Measurements from ENCODE around the gene RAPH1.
"Not testable (repeated sequence)": the region's sequence is repeated elsewhere in the genome, so short reads cannot be mapped to it uniquely, and the experiment has no call there.

Gene RAPH1

DNA sequence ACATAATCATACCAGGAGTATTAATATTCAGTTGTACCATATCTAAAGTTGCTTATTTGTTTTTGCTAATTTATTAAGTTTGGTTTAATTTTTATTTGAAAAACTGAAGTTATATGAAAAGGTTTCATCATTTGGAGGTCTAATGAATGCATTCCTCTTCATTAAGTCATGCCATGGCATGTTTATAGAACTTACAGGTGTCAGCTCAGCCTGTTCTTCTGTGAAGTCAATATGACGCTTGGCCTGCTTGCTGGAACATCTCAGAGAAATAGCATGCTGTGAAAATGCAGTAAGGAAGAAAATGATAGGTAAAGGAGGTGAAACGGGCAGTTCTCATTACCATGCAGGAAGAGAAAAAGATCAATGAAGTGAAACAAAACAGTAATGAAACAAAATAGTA, 58.2 kb downstream of the RAPH1 start:
- no peak for DNase-seq

DNA sequence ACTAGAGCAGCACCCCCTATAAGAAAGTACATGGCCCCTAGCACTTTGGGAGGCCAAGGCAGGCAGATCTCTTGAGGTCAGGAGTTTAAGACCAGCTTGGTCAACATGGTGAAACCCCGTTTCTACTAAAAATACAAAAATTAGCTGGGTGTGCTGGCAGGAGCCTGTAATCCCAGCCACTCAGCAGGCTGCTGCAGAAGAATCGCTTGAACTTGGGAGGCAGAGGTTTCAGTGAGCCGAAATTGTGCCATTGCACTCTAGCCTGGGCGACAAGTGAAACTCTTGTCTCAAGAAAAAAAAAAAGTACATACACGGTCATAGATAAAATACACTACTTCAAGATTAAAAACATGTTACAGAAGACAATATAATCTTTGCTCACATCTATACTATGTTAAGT, 63.8 kb downstream of the RAPH1 start:
- DNase-seq: no peak

DNA sequence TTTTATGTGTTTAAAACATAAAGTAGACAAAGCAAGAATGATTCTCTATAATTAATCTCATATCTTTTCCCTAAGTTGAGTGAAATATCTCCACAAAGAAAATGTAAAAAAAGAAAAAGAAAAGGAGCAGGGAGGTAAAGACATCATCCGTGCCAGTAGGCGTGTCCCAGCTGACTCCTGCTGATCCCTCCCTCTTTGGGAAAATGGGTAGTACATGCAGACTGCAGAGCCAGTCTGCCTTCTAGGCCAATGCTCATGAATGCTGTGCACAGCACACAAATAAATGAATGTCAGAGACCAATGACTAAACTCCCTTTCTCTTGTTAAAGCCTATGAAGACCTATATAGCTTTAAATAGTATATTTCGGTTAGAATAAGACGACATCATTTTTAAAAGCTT, 64.7 kb downstream of the RAPH1 start:
- no peak for DNase-seq

DNA sequence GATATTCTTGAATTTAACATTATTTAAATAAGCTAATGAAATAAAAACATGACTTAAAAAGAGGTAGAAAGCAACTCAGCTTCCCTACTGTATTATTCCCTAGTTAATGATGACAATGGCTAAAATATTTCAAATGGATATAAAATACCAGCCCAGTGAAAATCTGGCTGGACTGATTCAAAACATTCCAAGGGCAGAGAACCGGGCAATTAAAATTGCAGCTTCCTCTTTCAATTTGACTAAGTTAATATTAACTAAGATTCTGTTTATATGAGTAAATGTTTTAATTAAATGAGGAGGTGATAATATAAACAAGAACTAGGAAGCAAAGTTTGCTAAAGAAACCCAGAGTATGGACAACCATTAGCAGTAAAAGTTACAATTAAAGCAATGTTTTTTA, 65.6 kb downstream of the RAPH1 start:
- no peak for DNase-seq

DNA sequence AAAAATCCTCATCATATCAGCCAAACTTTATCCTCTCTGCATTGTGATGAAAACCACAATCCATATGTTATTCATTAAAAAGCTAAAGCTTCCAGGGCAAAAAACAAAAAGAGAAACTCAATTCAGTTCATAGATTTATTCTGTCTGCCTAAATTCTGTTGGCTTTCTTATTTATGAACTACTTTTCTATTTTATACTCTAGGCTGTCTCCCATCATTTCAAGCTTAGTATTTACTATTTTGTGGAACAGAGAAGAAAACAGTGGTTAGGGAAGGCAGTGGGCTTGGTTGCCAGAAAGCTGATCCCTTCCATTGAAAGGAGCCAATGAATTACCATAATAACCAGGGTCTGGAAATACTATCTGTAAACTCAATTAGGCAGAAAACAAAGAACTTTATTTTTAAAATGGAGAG, 71.8 kb downstream of the RAPH1 start:
- no peak for DNase-seq

DNA sequence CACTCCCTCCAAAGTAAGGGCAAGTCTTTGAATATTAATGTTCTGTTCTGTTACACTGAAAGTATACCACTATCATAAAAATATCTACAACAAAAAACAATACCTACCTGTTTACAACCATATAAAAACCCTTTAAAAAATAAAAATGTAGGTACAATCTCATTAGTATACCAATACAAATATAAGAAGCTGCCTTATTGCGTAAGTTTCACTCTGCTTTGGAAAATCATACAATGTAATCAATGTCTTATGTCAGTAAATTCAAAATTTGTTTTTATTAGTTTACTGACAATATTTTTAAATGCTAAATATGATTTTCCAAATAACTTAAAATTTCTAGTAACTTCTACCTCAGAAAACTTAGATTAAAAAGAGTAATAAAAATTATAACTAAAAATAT, 72.8 kb downstream of the RAPH1 start:
- no peak for DNase-seq

DNA sequence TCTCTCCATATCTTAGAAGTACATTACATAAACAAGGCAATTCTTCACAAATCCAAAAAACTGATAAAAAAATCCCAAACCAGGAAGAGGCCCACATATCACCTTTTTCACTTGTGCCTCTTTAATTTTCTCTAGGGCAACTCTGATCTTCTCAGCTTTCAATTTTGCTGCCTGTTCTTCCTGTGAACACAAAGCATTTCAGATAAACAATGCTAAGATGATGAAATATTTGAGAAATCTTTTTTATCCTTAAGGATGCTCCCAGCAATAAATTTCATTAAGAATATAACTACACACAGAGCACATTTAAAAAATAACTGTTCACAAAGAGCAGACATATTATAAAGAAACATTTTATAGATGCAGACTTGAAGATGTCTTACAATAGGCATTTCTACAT, 73.4 kb downstream of the RAPH1 start:
- no peak for DNase-seq

DNA sequence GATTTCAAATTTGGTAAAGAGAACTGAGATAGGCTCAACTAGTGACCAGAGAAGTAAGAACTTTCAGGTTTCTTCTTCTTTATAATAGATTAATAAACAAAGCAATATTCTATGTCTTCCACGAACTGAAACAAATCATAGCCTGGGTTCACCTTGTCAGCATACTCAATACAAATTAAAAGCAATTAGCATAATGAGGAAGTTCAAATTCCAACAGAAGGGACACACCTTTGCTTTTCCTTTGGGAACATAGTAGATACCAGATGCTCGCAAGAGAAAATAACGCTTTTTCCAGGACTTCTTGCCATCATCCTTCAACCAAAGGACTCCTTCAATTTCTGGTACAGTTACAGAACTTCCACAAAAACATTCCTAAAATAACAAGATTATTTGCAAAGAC, 79.9 kb downstream of the RAPH1 start:
- no peak for DNase-seq

DNA sequence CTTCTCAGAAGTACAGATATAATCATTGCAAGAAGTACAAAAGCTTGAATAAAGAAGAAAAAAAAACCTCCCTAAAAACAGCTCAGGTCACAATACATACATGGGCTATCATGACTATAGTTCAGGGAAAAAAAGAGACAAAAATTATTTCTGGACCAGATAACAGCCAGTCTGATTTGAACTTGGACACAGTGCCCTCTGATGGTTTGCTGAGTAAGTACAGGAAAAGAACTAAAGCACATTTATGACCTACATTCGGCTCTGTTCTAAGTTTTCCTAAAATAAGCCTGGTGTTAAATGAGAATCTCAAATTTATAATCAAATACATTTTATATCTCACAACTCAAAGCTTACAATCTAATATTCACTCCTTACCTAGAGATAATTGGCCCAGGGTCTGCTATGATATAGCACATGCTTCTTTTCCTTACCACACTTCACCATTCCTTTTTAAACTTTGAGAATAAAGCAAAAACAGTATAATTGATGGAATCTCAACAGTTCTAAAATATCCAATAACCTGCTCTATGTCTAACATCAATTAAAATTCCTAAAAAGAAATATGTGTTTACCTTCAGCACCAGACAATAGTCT, 81.1 kb downstream of the RAPH1 start:
- DNase-seq: no peak

DNA sequence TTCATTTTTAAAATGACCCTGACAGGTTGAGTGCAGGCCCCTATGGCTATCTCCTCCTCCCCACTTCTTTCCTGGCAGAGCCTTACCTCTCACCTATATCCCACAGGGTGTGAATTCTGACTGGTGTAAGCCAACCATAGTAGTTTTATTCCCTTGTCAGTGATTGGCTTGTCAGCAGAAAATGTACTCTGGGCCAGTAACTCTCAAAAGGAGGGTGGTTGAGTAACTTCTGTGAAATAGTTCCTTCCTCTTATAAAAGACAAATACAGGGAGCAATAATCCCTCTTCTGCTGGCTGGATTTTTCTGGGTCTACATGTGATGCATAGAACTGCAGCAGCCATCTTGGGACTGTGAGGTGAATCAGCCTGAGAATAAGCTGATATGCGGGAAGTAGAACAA, 83.4 kb downstream of the RAPH1 start:
- DNase-seq: no peak

DNA sequence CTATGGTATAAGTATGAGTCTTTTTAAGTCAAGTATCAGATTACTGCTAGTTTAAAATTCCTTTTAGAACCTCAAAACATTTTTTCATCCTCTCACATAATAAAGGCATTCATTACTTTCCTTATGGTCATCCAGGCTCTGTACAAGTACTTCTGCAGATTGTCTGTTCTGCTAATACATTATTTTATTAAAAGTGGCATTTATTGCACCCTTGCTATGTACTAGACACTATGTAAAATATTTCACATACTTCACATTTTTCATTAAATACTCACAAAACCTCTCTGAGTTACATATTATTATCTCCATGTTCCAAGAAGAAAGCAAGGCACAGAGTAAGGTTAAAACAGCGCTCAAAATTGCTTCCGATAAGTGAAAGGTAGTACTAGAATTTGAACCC, 84.1 kb downstream of the RAPH1 start:
- no peak for DNase-seq

DNA sequence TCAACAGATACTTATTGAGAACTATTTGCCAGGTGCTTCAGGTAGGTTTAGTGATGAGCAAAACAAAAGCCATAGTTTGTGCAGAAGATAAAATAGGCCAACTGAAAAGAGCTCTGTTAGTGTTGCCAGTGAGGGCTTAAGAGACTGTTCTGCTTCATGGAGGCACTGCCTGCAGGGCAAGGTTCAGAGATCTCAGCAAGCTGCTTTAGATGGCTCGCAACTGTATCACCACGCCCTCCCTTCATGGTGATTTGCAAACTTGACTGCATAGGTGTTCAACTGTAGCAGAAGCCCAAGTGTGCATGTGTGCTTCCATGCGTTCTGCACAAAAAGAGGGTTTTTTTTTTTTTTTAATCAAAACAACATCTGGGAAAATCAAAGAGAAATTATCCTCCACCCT, 84.5 kb downstream of the RAPH1 start:
- no peak for DNase-seq

DNA sequence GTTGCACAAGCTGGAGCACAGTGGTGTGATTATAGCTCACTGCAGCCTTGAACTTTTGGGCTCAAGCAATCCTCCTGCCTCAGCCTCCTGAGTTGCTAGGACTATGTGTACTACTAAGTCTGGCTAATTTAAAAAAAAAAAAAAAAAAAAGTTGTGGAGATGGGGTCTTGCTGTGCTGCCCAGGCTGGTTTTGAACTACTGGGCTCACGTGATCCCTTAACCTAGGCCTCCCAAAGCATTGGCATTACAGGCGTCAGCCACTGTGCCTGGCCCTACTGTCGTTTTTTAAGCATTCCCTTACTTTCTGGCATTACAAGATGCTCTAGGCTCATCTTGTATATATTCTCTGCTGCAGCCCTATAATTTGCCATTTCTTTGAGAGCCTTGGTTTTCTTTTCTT, 88.3 kb downstream of the RAPH1 start:
- no peak for DNase-seq

DNA sequence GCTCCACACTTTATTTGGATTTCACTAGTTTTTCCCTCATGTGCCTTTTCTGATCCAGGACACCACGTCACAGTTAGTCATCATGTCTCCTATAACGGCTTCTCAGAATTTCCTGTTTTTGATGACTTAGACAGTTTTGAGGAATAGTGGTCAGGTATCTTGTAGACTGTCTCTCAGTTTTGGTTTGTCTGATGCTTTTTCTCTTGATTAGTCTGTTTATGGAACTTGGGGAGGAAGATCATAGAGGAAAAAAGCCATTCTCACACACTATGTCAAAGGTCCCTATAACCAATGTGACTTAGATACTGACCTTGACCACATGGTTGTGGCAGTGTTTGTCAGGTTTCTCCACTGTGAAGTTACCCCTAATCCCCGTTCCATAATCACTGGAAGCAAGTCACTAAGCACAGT, 89.0 kb downstream of the RAPH1 start:
- DNase-seq: no peak

DNA sequence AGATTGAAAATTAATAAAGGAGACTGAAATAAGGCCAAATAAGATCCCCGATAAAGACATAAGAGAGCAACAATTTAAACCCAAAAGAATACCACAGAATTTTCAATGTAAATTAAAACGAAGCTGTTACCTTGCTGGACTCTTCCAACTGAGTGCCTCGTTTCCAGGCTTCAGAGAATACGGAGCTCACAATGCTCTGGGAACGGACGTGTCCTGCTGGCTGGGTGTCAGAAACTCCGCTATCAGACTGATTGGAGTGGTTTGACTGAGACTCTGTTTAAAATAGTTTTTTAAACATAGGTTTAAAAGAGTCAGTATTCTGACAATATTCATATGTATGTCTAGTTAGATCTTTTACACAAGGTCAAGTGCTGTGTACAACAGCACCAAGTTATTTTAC, 90.4 kb downstream of the RAPH1 start:
- DNase-seq: no peak

DNA sequence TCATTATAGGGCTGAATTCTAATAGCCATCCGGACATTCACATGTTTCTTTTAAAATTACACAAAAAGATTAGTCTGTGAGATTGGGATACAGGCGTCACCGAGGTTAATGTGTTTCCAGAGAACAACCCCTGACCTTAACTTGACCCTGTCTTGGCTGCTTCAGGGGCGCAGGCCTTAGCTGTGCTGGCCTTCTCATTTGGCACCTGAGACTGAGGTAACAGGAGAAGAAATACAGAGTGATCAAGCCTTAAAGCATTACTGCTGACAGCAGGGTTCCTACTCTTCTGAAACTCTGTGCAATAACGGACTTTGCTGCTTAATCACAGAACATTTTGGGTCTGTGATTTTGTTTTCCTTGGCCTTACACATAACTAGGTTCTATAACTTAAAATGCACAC, 92.6 kb downstream of the RAPH1 start:
- DNase-seq: no peak

DNA sequence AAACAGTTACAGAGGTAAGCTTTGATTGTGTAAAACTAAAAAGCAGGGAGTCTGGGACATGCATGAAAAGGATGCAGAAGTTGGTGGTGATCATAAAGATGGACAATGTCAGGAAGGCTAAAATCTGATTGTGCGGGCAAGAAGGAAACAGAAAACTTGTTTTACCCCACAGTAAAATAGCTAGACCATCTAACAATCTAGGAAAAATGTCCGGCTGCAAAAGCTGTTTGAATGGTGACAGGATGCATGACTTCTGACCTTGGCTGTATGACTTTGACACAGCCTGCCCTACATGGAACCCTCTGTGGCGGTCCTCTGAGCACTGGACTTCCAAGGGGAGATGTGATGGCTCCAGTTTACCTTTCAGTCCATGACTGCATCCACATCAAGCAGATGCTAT, 93.6 kb downstream of the RAPH1 start:
- DNase-seq: no peak

DNA sequence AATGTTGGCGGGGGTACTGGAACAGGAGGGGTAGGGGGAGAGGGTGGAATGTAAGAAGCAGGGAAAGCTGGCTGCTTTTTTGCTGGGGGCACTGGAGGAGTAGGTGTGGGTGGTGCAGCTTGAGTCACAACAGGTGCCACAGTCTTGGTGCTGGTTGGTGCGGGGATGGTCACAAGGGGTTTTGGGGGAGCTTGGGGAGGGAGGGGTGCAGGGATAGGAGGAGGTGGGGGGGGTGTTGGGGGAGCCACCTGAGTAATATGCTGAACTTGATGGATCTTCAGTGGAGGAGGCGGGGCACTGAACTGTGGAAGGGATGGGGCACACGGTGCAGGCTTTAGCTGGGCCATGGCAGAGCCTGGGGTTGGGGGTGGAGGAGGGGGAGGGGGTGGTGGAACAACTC, 94.4 kb downstream of the RAPH1 start:
- no peak for DNase-seq

DNA sequence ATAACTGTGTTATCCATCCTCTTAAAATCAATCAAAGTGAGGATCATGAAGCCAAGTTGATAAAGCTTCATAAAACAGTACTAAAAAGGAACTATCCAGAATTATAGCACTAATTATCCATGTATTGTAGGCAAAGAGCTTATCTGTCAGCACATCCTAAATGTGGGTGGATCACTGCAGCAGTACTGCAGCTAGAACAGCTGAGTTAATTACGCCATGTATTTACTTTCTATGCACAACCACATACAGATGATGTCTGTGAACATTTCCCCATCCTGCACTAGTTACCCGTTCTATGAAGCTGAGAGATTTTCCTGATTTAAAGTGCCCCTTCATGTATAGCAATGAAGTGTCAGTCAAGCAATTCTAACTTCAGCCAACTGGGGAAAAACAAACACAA, 96.6 kb downstream of the RAPH1 start:
- no peak for DNase-seq

DNA sequence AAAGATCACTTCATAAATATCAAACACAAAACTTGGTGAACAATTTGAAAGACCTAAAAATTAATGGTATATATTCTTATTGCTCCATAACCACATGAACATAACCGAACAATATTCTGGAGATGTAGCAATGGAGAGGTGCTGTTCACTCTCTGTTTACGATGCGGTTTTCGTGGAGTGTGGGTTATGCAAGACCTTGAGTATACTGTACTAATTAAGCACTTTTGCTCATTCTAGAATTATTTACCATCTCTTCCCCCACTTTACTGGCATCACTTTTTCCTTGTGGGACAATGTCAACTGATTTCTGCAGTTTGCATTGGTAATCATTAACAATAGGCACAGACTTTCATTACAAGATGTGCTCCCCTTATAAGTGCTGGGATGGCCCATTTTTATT, 97.6 kb downstream of the RAPH1 start:
- no peak for DNase-seq

DNA sequence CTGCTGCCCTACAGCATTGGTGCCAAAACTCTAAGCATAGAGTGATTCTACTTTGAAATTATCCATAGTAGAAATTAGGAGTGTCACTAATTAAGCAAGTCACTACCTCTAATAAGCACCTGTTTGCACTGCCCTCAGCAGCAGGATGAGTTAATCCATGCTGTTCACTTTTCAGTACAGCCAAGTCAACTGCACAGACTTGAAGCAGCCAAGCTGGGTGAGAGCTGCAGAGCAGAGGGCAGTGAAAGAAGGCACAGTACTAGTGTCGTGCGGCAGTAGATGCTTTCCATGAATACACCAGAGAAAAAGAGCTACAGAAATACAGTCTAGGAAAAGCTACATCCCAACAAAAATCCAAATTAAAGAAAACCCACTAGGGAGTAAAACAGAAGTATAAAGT, 98.6 kb downstream of the RAPH1 start:
- no peak for DNase-seq

DNA sequence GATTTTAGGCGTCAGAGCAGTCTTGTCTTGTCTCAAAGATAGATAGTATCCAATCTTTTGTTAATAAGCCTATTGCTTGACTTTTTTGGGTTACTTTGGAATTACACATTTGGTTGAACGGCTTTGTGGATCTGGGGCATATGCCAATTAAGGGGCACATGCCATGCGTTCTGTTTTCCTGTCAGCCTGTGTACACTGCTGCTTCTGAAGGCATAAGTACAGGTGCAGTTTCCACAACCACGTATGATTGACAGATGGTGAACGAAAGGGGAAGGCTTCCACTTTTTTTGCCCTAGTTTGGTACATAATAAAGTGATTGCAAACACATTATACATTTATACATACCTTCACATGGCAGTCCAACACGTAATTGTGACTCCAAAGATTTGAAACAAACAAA, 102.3 kb downstream of the RAPH1 start:
- no peak for DNase-seq

DNA sequence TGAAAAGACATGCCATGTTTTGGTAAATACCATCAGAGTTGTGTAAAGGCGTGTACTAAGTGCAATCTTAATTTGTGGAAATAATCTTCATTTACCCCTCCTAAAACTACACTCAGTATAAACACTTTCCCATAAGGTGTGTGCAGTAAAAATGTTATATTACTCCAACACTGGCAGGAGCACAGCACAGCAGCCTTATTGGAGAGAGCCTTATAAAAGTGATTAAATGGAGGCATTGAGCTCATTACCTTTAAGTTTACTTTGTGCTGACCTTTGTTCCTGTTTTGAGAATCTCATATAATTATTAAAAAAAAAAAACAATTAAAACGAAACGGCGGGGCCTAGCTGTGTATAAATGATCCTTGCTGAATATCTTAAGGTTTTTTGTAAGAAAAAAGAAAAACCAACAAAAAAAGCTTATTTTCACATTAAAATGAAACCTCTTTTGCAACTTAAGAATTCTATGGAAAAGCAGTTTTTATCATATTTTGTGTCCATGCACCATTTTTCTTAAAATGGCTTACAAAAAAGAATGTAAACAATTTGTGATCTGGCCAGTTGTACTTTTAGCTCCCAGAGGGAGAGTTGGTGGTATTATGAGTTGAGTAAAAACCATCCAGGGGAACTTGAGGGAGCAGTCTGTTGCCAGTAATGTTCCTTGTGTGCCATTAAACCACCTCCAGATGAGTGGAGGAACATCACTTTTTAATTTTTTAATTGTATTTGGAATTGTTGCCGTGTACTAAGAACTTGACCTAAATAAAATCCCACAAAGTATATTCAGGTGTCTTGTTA, 103.5 kb downstream of the RAPH1 start:
- DNase-seq: no peak

DNA sequence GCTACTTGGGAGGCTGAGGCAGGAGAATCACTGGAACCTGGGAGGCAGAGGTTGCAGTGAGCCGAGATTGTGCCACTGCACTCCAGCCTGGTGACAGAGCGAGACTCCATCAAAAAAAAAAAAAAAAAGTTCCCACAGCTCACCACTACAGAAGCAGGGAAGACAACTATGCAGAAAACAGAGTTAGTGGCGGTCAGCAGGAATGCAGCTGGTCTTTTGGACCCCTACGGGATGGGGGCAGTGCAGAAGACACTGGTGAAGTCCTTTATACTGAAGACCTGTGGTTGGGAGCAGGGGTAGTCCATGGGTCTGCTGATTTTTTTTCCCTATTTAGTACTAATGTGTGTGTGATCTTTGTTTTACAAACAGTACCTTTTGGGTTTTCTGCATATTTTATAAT, 105.5 kb downstream of the RAPH1 start:
- DNase-seq: not testable (repeated sequence)

DNA sequence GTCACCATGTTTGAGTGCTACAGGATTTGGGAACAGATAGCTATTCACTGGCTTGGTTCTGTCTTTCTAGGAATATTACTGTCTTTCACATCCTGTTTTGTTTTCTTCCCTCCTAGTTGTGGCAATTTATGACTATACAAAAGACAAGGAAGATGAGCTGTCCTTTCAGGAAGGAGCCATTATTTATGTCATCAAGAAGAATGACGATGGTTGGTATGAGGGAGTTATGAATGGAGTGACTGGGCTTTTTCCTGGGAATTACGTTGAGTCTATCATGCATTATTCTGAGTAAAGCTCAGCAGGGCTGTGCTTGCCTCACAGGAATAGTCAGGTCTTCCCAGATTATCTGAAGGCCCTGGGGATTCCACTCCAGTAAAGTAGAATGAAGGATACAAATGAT, 108.0 kb downstream of the RAPH1 start:
- no peak for DNase-seq

Data from stimulated activated CD4-positive, alpha-beta T cell treated with anti-CD3 and anti-CD28 coated beads, Interleukin-1b, Interleukin-23, amount 100 ng/mL, for 48 hours (primary cell).